SHP77 (cell line): ENCODE data around the gene TWF2.

Experiments used
- DNase-seq, 2 experiments: peaks; one replicate each; lab custom pipeline; 2025; lab: John Stamatoyannopoulos, UW

The TWF2 gene

GRCh38 chr3:52181543-52181942, 57.4 kb downstream of the TWF2 start:
- no peak for DNase-seq
